ENCODE results near the gene CHRNA4. TPM values are rescaled to one million over a fixed set of nuclear protein-coding genes. Genes with fewer than 3 reads are reported as not detected.

The CHRNA4 gene
- not detected for total RNA-seq

- no peak for DNase-seq (ENCODE audit: low spot score)
These were observed at the start of gene CHRNA4 for GRCh38 chr20:63360850-63361518. Gene CHRNA4, minus strand, starts transcription at chr20:63361349. Its CDS starts 184 bp downstream, at chr20:63361165.

- DNase-seq (ENCODE audit: low spot score), result no peak
These were observed 48.8 kb upstream of the CHRNA4 start for GRCh38 chr20:63409834-63410435.

- no peak for DNase-seq (ENCODE audit: low spot score)
These were observed 48.1 kb upstream of the CHRNA4 start for GRCh38 chr20:63409066-63409833.

GRCh38 chr20:63408684-63409046 is 47.5 kb upstream of the CHRNA4 start:
- DNase-seq (ENCODE audit: low spot score), result no peak

- DNase-seq (ENCODE audit: low spot score), result no peak
These were observed 47.0 kb upstream of the CHRNA4 start for GRCh38 chr20:63407928-63408683.

GRCh38 chr20:63406617-63407245 is 45.6 kb upstream of the CHRNA4 start:
- no peak for DNase-seq (ENCODE audit: low spot score)

GRCh38 chr20:63406011-63406410 is 44.9 kb upstream of the CHRNA4 start:
- DNase-seq (ENCODE audit: low spot score), result no peak

- no peak for DNase-seq (ENCODE audit: low spot score)
These were observed 44.1 kb upstream of the CHRNA4 start for GRCh38 chr20:63405102-63405730.

GRCh38 chr20:63404129-63405085 is 43.3 kb upstream of the CHRNA4 start:
- DNase-seq (ENCODE audit: low spot score), result no peak

GRCh38 chr20:63403403-63404105 is 42.4 kb upstream of the CHRNA4 start:
- DNase-seq (ENCODE audit: low spot score), result no peak

GRCh38 chr20:63402860-63403220 is 41.7 kb upstream of the CHRNA4 start:
- DNase-seq (ENCODE audit: low spot score), result no peak

- no peak for DNase-seq (ENCODE audit: low spot score)
These were observed 41.2 kb upstream of the CHRNA4 start for GRCh38 chr20:63402181-63402859.

- no peak for DNase-seq (ENCODE audit: low spot score)
These were observed 40.4 kb upstream of the CHRNA4 start for GRCh38 chr20:63401384-63402110.

- no peak for DNase-seq (ENCODE audit: low spot score)
These were observed 39.5 kb upstream of the CHRNA4 start for GRCh38 chr20:63400486-63401210.

- DNase-seq (ENCODE audit: low spot score), result no peak
These were observed 38.6 kb upstream of the CHRNA4 start for GRCh38 chr20:63399596-63400375.

GRCh38 chr20:63398744-63399514 is 37.8 kb upstream of the CHRNA4 start:
- DNase-seq (ENCODE audit: low spot score), result no peak

Measured in mucosa of gallbladder (tissue), 1 donor.